A549 treated with CORT108297 at 1 μM for 4 hours (cell line): ENCODE measurements around the gene ENPEP. TPM values are rescaled to one million over a fixed set of nuclear protein-coding genes. Genes with fewer than 3 reads are reported as not detected.

Experiments
- total RNA-seq: library from RNA; stranded (reverse); fragments of 200-300 nt; extraction: Qiagen RNA extraction; gene quantifications from 5 replicates; pipeline ENCODE4 v1.2.3, GENCODE V29; 2022

The ENPEP gene, protein sequence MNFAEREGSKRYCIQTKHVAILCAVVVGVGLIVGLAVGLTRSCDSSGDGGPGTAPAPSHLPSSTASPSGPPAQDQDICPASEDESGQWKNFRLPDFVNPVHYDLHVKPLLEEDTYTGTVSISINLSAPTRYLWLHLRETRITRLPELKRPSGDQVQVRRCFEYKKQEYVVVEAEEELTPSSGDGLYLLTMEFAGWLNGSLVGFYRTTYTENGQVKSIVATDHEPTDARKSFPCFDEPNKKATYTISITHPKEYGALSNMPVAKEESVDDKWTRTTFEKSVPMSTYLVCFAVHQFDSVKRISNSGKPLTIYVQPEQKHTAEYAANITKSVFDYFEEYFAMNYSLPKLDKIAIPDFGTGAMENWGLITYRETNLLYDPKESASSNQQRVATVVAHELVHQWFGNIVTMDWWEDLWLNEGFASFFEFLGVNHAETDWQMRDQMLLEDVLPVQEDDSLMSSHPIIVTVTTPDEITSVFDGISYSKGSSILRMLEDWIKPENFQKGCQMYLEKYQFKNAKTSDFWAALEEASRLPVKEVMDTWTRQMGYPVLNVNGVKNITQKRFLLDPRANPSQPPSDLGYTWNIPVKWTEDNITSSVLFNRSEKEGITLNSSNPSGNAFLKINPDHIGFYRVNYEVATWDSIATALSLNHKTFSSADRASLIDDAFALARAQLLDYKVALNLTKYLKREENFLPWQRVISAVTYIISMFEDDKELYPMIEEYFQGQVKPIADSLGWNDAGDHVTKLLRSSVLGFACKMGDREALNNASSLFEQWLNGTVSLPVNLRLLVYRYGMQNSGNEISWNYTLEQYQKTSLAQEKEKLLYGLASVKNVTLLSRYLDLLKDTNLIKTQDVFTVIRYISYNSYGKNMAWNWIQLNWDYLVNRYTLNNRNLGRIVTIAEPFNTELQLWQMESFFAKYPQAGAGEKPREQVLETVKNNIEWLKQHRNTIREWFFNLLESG
- total RNA-seq = 0.01 to 0.14 TPM (median 0.09 TPM) in 5 replicates

DNA sequence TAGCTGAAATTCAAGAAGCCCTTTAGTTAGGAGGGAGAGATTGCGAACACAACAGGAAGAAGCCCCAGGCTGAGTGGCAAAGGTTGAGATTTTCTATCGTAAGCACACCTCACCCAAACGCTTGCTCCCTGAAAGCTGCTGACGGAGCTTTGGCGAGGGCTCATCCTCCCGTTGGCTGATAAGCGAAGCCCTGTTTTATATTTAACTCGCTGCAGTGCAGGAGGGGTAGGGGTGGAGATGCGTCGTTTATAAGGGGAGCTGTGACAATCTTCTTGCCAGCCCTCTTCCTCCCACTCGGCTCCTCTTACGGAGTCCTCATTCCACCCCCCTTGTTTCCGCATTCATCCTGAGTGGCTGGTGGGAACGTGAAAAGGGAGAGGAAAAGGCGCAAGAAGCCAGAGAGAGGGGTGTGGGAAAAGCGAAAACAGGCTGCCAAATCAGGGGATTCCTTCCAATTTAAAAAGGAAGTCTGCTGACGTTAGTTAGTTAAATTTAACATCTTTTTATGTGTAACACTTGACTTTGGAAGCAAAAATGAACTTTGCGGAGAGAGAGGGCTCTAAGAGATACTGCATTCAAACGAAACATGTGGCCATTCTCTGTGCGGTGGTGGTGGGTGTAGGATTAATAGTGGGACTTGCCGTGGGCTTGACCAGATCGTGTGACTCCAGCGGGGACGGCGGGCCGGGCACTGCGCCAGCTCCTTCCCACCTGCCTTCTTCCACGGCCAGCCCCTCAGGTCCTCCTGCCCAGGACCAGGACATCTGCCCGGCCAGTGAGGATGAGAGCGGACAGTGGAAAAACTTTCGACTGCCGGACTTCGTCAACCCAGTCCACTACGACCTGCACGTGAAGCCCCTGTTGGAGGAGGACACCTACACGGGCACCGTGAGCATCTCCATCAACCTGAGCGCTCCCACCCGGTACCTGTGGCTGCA is at the start of gene ENPEP:
Gene ENPEP, plus strand, starts transcription at position 275 of the 938 bp plus-strand sequence. Its CDS starts 260 bp downstream, at position 535.

Other genes starting within 250 kb of the ENPEP start
- 0.97 to 1.2 TPM (median 1.1 TPM) in 5 replicates for gene PITX2, start 146.9 kb downstream of the ENPEP start, total RNA-seq